ENCODE data around the gene FBXO34.
"Not testable (repeated sequence)": the region's sequence is repeated elsewhere in the genome, so short reads cannot be mapped to it uniquely, and the experiment has no call there.

Gene FBXO34

GRCh38 chr14:55313480-55313879 lies 42.3 kb downstream of the FBXO34 start:
- DNase-seq: no peak

- DNase-seq: no peak
These were observed 43.2 kb downstream of the FBXO34 start for GRCh38 chr14:55314449-55314848.

- DNase-seq: no peak
These were observed 45.3 kb downstream of the FBXO34 start for GRCh38 chr14:55316564-55316963.

- DNase-seq: no peak
These were observed 46.5 kb downstream of the FBXO34 start for GRCh38 chr14:55317542-55318306.

GRCh38 chr14:55318694-55319093 lies 47.5 kb downstream of the FBXO34 start:
- DNase-seq: no peak

GRCh38 chr14:55323910-55324309 lies 52.7 kb downstream of the FBXO34 start:
- DNase-seq: no peak

GRCh38 chr14:55324812-55325211 lies 53.6 kb downstream of the FBXO34 start:
- DNase-seq: no peak

- no peak for DNase-seq
These were observed 56.0 kb downstream of the FBXO34 start for GRCh38 chr14:55327179-55327578.

- no peak for DNase-seq
These were observed 57.1 kb downstream of the FBXO34 start for GRCh38 chr14:55328317-55328716.

GRCh38 chr14:55329999-55330710 lies 58.9 kb downstream of the FBXO34 start:
- no peak for DNase-seq

- DNase-seq: no peak
These were observed 61.7 kb downstream of the FBXO34 start for GRCh38 chr14:55332654-55333570.

- no peak for DNase-seq
These were observed 62.7 kb downstream of the FBXO34 start for GRCh38 chr14:55333711-55334485.

- DNase-seq: no peak
These were observed 64.9 kb downstream of the FBXO34 start for GRCh38 chr14:55336162-55336561.

- DNase-seq: no peak
These were observed 65.5 kb downstream of the FBXO34 start for GRCh38 chr14:55336691-55337090.

GRCh38 chr14:55339770-55340169 lies 68.5 kb downstream of the FBXO34 start:
- DNase-seq: no peak

GRCh38 chr14:55340482-55340881 lies 69.3 kb downstream of the FBXO34 start:
- no peak for DNase-seq

- DNase-seq: no peak
These were observed 70.6 kb downstream of the FBXO34 start for GRCh38 chr14:55341781-55342180.

- not testable (repeated sequence) for DNase-seq
These were observed 73.5 kb downstream of the FBXO34 start for GRCh38 chr14:55344582-55345163.

- DNase-seq: no peak
These were observed 75.8 kb downstream of the FBXO34 start for GRCh38 chr14:55347040-55347439.

- no peak for DNase-seq
These were observed 76.5 kb downstream of the FBXO34 start for GRCh38 chr14:55347748-55348147.

GRCh38 chr14:55348766-55349453 lies 77.7 kb downstream of the FBXO34 start:
- DNase-seq: no peak

- no peak for DNase-seq
These were observed 78.3 kb downstream of the FBXO34 start for GRCh38 chr14:55349565-55349964.
